HG02759 (cell line): ENCODE results near the gene SERTAD1.
A peak's percentile ranks its signal among the peaks of the same experiment; 100 is the strongest.
"Not testable (repeated sequence)": the region's sequence is repeated elsewhere in the genome, so short reads cannot be mapped to it uniquely, and the experiment has no call there.

Source experiments
- ATAC-seq: cut with Tn5 transposase; IDR thresholded peaks from one replicate; pipeline ENCODE4 v1.9.1; 2021; ENCODE audit warnings: mild to moderate bottlenecking, moderate library complexity; ENCODE audit not compliant: unreplicated experiment

SERTAD1 gene, protein sequence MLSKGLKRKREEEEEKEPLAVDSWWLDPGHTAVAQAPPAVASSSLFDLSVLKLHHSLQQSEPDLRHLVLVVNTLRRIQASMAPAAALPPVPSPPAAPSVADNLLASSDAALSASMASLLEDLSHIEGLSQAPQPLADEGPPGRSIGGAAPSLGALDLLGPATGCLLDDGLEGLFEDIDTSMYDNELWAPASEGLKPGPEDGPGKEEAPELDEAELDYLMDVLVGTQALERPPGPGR

GRCh38 chr19:40425450-40426287 lies at the start of gene SERTAD1:
Gene SERTAD1 (minus strand): TSS chr19:40425992. CDS start chr19:40423546, 2,446 bp downstream.
- peak; percentile 83 for ATAC-seq

GRCh38 chr19:40474737-40475136 lies 48.9 kb upstream of the SERTAD1 start:
- no peak for ATAC-seq

DNA sequence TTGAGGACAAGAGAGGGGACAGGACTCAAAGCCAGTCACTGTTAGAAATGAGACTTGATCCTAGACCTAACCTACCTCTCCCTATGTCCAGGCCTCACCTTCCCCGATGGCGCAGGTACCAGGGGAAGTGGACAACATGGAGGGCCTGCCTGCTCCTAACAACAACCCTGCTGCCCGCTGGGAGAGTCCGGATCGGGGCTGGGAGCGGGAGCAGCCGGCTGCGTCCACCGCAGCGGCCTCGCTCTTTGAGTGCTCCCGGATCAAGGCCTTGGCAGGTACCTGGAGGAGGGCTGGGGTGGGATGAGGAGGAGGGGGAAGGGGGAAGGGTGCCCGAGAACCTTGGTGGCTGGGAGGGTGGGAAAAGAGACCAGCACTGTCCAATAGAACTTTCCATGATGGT lies 46.7 kb upstream of the SERTAD1 start:
- no peak for ATAC-seq

DNA sequence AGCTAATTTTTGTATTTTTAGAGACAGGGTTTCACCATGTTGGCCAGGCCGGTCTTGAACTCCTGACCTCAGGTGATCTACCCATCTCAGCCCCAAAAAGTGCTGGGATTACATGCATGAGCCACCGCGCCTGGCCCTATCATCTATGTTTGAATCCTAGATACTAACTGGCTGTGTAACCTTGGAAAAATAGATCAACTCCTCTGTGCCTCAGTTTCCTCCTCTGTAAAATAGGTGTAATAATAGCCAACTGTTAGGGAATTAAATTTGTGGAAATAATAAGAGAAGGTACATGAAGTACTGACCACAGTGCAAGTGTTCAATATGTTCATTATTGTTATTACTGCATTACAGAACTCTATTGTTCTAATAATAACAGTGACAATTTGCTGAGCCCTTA lies 45.3 kb upstream of the SERTAD1 start:
- ATAC-seq, result no peak

DNA sequence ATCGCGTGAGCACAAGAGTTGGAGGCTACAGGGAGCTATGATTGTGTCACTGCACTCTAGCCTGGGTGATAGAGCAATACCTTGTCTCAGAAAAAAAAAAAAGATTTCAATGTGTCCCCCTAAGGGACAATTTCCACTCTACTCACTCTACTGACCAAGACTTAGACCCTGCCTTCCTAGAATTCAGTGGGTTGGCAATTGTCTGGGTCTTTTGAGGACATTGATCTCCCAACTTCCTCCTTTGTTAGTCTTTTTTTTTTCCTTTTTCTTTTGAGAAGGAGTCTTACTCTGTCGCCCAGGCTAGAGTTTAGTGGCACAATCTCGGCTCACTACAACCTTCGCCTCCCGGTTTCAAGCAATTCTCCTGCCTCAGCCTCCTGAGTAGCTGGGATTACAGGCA lies 43.2 kb upstream of the SERTAD1 start:
- no peak for ATAC-seq

GRCh38 chr19:40466985-40467734 lies 41.4 kb upstream of the SERTAD1 start, which contains the start of gene SPTBN4:
Gene SPTBN4 (plus strand): TSS chr19:40467001. CDS start chr19:40472622, 5,621 bp downstream.
- no peak for ATAC-seq

- no peak for ATAC-seq
Observed at GRCh38 chr19:40466219-40466984, 40.6 kb upstream of the SERTAD1 start.

- peak; percentile 92 for ATAC-seq
Observed at GRCh38 chr19:40465557-40466218, 39.9 kb upstream of the SERTAD1 start, which contains the start of gene BLVRB. Gene BLVRB (minus strand): TSS chr19:40465745. CDS start chr19:40465688, 57 bp downstream.

DNA sequence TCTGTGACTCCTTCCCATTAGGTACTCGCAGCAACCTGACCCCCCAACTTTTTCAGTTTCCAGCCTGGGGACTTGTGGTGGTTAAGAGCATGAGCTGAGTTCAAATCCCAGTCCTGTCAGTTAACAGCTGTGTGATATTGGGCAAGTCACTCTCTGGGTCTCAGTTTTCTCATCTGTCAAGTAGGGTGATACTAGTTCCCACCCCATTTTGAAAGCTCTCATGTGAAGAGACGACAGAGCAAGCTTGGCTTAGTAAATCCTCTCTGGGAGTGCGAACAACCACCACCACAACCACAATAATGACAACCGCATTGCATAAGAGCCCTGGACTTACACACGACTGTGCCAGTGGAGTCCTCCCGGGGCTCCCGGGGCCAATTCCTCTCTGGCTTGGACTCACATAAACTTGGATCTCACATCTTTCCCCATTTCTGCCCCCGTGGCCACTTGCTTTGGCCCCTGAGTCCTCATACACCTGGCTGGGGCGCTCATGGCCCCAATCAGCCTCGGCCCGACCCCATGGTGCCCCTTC lies 39.3 kb upstream of the SERTAD1 start:
- no peak for ATAC-seq

GRCh38 chr19:40464059-40465024 lies 38.5 kb upstream of the SERTAD1 start:
- ATAC-seq, result no peak

GRCh38 chr19:40463587-40464037 lies 37.8 kb upstream of the SERTAD1 start:
- not testable (repeated sequence) for ATAC-seq

DNA sequence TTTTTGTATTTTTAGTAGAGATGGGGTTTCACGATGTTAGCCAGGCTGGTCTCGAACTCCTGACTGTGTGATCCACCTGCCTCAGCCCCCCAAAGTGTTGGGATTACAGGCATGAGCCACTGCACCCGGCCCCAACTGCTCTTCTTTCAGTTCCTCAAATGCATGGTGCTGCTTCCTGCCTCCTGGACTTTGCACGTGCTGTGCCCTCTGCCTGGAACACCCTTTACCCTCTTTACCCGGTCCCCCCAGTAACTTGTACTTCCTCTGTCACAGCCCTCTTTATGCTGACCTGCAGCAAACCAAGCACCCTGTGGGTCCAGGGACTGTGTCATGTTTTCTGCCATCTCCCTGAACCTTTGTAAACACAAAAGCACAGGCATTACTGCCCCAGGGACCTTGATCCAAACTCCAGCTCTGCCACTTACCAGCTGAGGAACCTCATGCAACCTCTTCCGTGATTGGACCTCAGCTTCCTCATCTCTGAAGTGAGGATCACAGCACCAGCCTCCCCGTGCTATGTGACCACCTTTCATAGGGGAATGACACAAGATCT lies 36.0 kb upstream of the SERTAD1 start:
- ATAC-seq, result no peak

DNA sequence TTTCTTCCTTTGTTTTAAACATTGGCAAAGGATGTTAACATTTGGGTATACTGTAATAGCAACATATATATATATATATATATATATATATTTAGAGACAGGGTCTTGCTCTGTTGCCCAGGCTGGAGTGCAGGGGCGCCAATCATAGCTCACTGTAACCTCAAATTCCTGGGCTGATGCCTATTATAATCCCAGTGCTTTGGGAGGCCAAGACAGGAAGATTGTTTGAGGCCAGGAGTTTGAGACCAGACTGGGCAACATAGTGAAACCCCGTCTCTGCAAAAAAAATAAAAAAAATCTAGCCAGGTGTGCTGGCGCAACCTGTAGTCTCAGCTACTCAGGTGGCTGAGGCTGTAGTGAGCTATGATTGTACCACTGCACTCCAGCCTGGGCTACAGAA lies 34.4 kb upstream of the SERTAD1 start:
- no peak for ATAC-seq

GRCh38 chr19:40458597-40458974 lies 32.8 kb upstream of the SERTAD1 start:
- no peak for ATAC-seq

DNA sequence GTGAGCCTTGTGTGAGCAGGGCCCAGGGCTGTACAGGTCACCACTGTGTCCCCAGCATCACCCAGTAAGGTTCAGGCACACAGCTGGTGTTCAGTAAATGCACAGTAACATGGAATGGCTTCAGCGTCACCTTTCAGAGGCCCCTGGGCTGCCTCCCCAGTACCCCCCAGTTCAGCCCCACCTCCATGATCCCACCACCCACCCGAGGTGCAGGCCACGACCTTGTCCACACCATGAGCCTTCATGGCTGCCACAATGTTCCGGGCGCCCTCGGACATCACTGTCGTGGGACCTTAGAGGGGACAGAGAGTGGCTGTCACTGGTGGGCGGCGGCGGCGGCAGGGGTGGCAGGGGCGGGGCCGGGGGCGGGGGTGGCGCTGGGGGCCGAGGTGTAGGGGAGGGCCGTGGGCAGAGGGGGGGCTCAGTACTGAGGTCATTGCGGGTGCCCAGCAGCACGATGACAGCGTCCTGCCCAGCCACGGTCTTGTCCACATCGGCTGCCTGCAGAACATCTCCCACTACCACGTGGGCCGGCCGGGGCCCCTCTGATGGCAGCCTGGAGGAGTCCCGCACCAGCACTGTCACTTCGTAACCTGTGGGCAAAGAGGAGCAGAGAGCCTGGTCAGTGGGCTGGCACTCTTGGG lies 32.3 kb upstream of the SERTAD1 start:
- ATAC-seq, result no peak

DNA sequence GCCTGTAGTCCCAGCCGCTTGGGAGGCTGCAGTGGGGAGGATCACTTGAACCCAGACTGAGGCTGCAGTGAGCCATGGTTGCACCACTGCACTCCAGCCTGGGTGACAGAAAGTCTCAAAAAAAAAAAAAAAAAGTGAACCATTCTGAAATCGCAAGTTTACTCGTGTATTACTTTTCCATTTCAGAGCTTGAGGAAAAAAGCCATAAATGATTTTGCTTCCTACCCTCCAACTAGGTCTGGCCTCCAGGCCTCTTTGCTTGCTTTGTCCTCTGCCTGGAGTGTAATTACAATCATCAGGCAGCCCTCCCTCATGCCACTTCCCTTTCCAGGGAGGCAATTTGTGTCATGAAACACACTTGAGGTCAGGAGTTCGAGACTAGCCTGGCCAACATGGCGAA lies 31.3 kb upstream of the SERTAD1 start:
- ATAC-seq, result no peak

- ATAC-seq, result not testable (repeated sequence)
Observed at GRCh38 chr19:40453943-40454342, 28.2 kb upstream of the SERTAD1 start.
